Activated naive CD8-positive, alpha-beta T cell treated with anti-CD3 and anti-CD28 coated beads, Interleukin-2, amount 10 ng/mL, durations not matched to agents 7 days and 5 days (primary cell): ENCODE measurements around the gene OOSP4B. TPM values are rescaled to one million over a fixed set of nuclear protein-coding genes. Genes with fewer than 3 reads are reported as not detected.
"Not testable (repeated sequence)": the region's sequence is repeated elsewhere in the genome, so short reads cannot be mapped to it uniquely, and the experiment has no call there.

Experiments
- ATAC-seq: fragments of 150-1000 bp; cut with Tn5 transposase; one replicate; pipeline ENCODE4 v1.10.0; 2021; ENCODE audit warnings: low read depth, moderate library complexity
- POLR2A ChIA-PET: fragments of 350-600 bp; sonication (Branson Sonifier 250); formaldehyde crosslinking; loops from one replicate; lab custom pipeline; 2021; ENCODE audit warnings: antibody characterized with exemption; lab: Charles Lee
- DNase-seq: peaks from one replicate; pipeline ENCODE4 v3.0.0; 2021
- H3K27ac Mint-ChIP-seq: one replicate; pipeline ENCODE4 v1.8.0; 2022; ENCODE audit warnings: mild to moderate bottlenecking, mixed read lengths
- H3K27me3 Mint-ChIP-seq: one replicate; pipeline ENCODE4 v1.8.0; 2022; ENCODE audit warnings: mild to moderate bottlenecking, moderate library complexity, mixed read lengths
- H3K36me3 Mint-ChIP-seq: one replicate; pipeline ENCODE4 v1.8.0; 2021; ENCODE audit warnings: mild to moderate bottlenecking, mixed read lengths
- H3K4me1 Mint-ChIP-seq: one replicate; pipeline ENCODE4 v1.8.0; 2021; ENCODE audit warnings: mixed read lengths
- H3K4me3 Mint-ChIP-seq: one replicate; pipeline ENCODE4 v1.8.0; 2022; ENCODE audit warnings: mild to moderate bottlenecking, moderate library complexity, mixed read lengths
- H3K9me3 Mint-ChIP-seq: one replicate; pipeline ENCODE4 v1.8.0; 2021; ENCODE audit warnings: mixed read lengths
- total RNA-seq, 2 experiments: library from RNA; stranded (reverse); gene quantifications; one replicate each; pipeline ENCODE4 v1.2.3, GENCODE V29; 2021

OOSP4B gene
- total RNA-seq, result not detected

GRCh38 chr11:60016881-60017280 lies at the start of gene OOSP4B:
Gene OOSP4B, plus strand, starts transcription at chr11:60017181.
- Mint-ChIP-seq H3K27me3 (no peaks in the 10 kb centered on the region), H3K4me1 (no peaks in the 10 kb centered on the region), H3K4me3 (no peak within 1 kb of the TSS), H3K9me3 (peaks cover 1% of the 10 kb centered on the region), H3K27ac (no peak within 1 kb of the TSS), H3K36me3 (no peaks in the 10 kb centered on the region)
- DNase-seq (no peak), ATAC-seq (no peak)
- POLR2A ChIA-PET, result no interaction called here

GRCh38 chr11:59967677-59968394 lies 49.1 kb upstream of the OOSP4B start:
- Mint-ChIP-seq H3K27me3 (peaks cover 3% of the 10 kb centered on the region), H3K27ac (no peak overlapping the region), H3K9me3 (no peaks in the 10 kb centered on the region), H3K4me3 (no peak overlapping the region), H3K36me3 (no peaks in the 10 kb centered on the region), H3K4me1 (no peaks in the 10 kb centered on the region)
- POLR2A ChIA-PET, result no interaction called here
- no peak for ATAC-seq
- DNase-seq, result no peak

DNA sequence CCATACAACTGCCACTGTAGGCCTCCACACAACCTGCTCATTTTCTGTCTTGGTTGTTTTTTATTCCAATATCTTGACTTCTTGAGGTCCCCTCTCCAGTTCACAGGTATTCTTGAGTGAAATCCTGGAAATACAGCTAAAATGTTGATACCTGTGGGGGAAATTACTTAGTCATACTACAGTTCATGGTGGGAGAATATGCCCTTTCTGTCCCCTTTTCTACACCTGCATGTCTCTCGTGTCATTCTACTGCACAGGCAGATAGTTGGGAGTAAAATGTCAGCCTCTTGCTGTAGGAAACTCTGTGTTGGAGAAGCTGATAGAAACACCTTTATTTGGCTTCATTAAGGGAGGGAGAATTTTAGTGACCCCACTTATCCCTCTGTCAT lies 48.6 kb upstream of the OOSP4B start:
- POLR2A ChIA-PET, result no interaction called here
- no peak overlapping the region for H3K4me3 Mint-ChIP-seq

DNA sequence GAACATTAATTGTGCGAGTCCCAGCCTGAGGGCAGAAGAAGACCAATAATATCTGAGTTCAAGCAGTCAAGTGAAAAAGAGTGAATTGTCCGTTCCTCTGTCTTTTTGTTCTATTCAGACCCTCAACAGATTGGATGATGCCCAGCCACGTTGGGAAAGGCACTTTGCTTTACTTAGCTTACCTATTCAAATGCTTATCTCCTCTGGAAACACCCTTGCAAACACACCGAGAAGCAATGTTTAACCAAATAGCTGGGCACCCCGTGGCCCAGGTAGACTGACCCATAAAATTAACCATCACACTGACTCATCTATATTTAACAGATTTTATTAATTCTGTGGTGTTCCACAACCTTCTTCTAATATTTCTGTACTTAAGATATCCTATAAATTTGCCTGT lies 43.9 kb upstream of the OOSP4B start:
- Mint-ChIP-seq H3K36me3 (no peaks in the 10 kb centered on the region), H3K4me1 (no peaks in the 10 kb centered on the region), H3K4me3 (no peak overlapping the region), H3K27ac (no peak overlapping the region), H3K9me3 (no peaks in the 10 kb centered on the region), H3K27me3 (peaks cover 3% of the 10 kb centered on the region)
- POLR2A ChIA-PET, result no interaction called here
- ATAC-seq, result no peak
- no peak for DNase-seq

More for the DNA sequence above, 48.6 kb upstream of the OOSP4B start:
- Mint-ChIP-seq H3K9me3 (no peaks in the 10 kb centered on the region), H3K27me3 (peaks cover 3% of the 10 kb centered on the region), H3K4me1 (no peaks in the 10 kb centered on the region), H3K36me3 (no peaks in the 10 kb centered on the region), H3K27ac (no peak overlapping the region)
- DNase-seq (no peak), ATAC-seq (no peak)

DNA sequence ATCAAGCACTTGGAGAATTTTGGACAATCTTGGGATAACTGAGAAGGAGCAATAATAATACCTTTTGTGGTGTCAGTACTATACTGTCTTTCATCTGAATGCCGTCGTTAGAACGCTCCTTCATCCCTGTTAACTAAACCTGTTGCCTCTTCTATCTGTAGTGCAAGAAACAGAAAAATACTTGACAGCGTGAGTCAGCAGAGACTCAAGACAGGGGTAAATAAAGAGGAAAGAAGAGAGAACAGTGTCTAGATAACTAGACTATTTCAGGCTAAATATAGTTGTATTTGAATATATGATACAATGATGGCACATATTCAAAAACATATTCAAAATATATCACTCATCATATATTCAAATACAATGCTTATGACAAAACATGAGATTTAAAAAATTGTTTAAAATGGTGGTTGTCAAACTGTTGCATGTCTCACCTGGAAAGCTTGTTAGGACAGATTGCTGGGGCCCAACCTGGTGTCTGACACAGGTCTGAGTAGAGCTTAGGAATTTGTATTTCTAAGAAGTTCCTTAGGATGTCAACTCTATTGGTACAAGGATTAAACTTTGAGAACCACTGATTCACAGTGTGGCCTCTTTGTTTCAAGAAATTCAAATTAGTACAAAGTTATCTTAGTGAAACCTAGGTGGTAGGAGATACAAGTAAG lies 35.7 kb upstream of the OOSP4B start:
- peaks cover 5% of the 10 kb centered on the region for H3K27me3 Mint-ChIP-seq
- H3K4me1 Mint-ChIP-seq, result no peaks in the 10 kb centered on the region
- H3K27ac Mint-ChIP-seq, result no peak overlapping the region
- no peak overlapping the region for H3K4me3 Mint-ChIP-seq
- no peak for ATAC-seq
- no peaks in the 10 kb centered on the region for H3K9me3 Mint-ChIP-seq
- H3K36me3 Mint-ChIP-seq, result no peaks in the 10 kb centered on the region
- DNase-seq, result no peak
- POLR2A ChIA-PET, result no interaction called here

DNA sequence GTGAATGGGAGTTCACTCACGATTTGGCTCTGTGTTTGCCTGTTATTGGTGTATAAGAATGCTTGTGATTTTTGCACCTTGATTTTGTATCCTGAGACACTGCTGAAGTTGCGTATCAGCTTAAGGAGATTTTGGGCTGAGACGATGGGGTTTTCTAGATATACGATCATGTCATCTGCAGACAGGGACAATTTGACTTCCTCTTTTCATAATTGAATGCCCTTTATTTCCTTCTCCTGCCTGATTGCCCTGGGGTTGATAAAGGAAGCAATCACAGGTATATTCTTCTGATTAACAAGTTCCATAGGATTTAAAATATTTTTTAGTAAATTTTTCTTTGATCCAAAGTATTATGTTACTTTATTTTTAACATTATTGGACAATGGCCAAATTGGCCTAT lies 34.9 kb upstream of the OOSP4B start:
- H3K36me3 Mint-ChIP-seq, H3K4me3 Mint-ChIP-seq, ATAC-seq, H3K27me3 Mint-ChIP-seq, H3K27ac Mint-ChIP-seq, DNase-seq, POLR2A ChIA-PET, H3K9me3 Mint-ChIP-seq, H3K4me1 Mint-ChIP-seq: not testable (repeated sequence)

- POLR2A ChIA-PET, result no interaction called here
- H3K4me3 Mint-ChIP-seq, result no peak overlapping the region
- no peak overlapping the region for H3K27ac Mint-ChIP-seq
- H3K9me3 Mint-ChIP-seq, result no peaks in the 10 kb centered on the region
- no peak for DNase-seq
- ATAC-seq, result no peak
- no peaks in the 10 kb centered on the region for H3K4me1 Mint-ChIP-seq
- H3K36me3 Mint-ChIP-seq, result no peaks in the 10 kb centered on the region
- H3K27me3 Mint-ChIP-seq, result peaks cover 5% of the 10 kb centered on the region
These were observed 33.8 kb upstream of the OOSP4B start for GRCh38 chr11:59983212-59983611.

DNA sequence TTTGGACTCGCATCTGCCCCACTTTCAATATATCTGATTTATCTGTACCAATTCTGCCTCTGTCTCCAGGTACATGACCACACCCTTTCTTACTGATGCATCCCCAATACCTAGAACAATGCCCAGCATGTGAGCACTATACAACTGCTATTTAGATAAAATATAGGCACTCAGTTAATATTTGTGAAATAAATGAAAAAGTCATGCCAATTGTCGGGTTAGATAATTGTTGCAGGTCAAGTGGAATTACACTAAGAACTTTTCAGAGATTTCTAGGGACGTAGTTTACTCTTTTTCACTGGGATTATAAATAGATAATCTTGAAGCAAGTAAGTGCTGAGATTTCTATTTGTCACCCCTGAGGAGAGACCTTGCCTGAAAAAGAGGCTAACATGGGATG lies 32.6 kb upstream of the OOSP4B start:
- peaks cover 5% of the 10 kb centered on the region for H3K27me3 Mint-ChIP-seq
- H3K36me3 Mint-ChIP-seq, result no peaks in the 10 kb centered on the region
- no peak for DNase-seq
- no peak overlapping the region for H3K4me3 Mint-ChIP-seq
- no peak for ATAC-seq
- H3K9me3 Mint-ChIP-seq, result no peaks in the 10 kb centered on the region
- no peaks in the 10 kb centered on the region for H3K4me1 Mint-ChIP-seq
- no peak overlapping the region for H3K27ac Mint-ChIP-seq
- POLR2A ChIA-PET, result no interaction called here

- H3K9me3 Mint-ChIP-seq, result peaks cover 5% of the 10 kb centered on the region
- H3K27ac Mint-ChIP-seq, result no peak overlapping the region
- POLR2A ChIA-PET, result no interaction called here
- H3K4me1 Mint-ChIP-seq, result no peaks in the 10 kb centered on the region
- no peaks in the 10 kb centered on the region for H3K36me3 Mint-ChIP-seq
- ATAC-seq (no peak), DNase-seq (no peak)
- no peak overlapping the region for H3K4me3 Mint-ChIP-seq
- no peaks in the 10 kb centered on the region for H3K27me3 Mint-ChIP-seq
These were observed 26.6 kb upstream of the OOSP4B start for GRCh38 chr11:59990421-59990820.

DNA sequence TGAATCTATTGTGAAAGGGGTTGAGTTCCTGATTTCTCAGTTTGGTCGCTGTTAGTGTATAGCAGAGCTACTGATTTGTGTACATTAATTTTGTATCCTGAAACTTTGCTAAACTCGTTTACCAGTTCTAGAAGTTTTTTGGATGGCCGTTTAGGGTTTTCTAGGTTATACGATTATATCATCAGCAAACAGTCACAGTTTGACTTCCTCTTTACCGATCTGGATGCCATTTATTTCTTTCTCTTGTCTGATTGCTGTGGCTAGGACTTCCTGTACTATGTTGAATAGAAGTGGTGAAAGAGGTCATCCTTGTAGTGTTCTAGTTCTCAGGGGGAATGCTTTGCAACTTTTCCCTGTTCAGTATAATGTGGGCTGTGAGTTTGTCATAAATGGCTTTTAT lies 24.6 kb upstream of the OOSP4B start:
- no peak for ATAC-seq

GRCh38 chr11:59997800-59998199 lies 19.2 kb upstream of the OOSP4B start:
- H3K27ac Mint-ChIP-seq, result no peak overlapping the region
- no peak overlapping the region for H3K4me3 Mint-ChIP-seq
- DNase-seq (no peak), ATAC-seq (no peak)
- H3K27me3 Mint-ChIP-seq, result peaks cover 7% of the 10 kb centered on the region
- H3K36me3 Mint-ChIP-seq, result no peaks in the 10 kb centered on the region
- POLR2A ChIA-PET, result no interaction called here
- no peaks in the 10 kb centered on the region for H3K9me3 Mint-ChIP-seq
- H3K4me1 Mint-ChIP-seq, result no peaks in the 10 kb centered on the region

More for the DNA sequence above, 24.6 kb upstream of the OOSP4B start:
- H3K27ac Mint-ChIP-seq, result no peak overlapping the region
- H3K36me3 Mint-ChIP-seq, result no peaks in the 10 kb centered on the region
- DNase-seq, result no peak
- H3K4me3 Mint-ChIP-seq, result no peak overlapping the region
- peaks cover 5% of the 10 kb centered on the region for H3K9me3 Mint-ChIP-seq
- POLR2A ChIA-PET, result no interaction called here
- H3K4me1 Mint-ChIP-seq, result no peaks in the 10 kb centered on the region
- H3K27me3 Mint-ChIP-seq, result peaks cover 3% of the 10 kb centered on the region

DNA sequence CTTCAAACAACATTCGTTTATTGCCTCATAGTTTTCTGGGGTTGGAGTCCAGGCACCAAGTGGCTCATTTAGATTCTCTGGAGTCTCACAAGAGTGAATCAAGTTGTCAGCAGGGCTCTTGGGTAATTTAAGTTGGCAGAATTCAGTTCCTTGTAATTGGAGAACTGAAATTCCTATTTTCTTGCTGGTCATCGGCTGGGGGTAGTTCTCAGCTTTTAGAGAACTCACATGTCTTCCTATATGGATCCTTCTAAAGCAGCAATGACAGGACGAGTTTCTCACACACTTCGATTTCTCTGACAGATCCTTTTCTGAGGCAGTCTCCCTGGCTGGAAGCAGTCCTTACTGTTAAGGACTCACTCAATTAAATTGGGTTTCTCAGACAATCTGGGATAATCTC lies 17.3 kb upstream of the OOSP4B start:
- no peaks in the 10 kb centered on the region for H3K36me3 Mint-ChIP-seq

GRCh38 chr11:60003729-60004128 lies 13.3 kb upstream of the OOSP4B start:
- H3K9me3 Mint-ChIP-seq, result no peaks in the 10 kb centered on the region
- no peaks in the 10 kb centered on the region for H3K4me1 Mint-ChIP-seq
- H3K27me3 Mint-ChIP-seq, result peaks cover 18% of the 10 kb centered on the region
- H3K36me3 Mint-ChIP-seq, result no peaks in the 10 kb centered on the region
- H3K27ac Mint-ChIP-seq, result no peak overlapping the region
- H3K4me3 Mint-ChIP-seq, result no peak overlapping the region
- ATAC-seq, result no peak
- DNase-seq, result no peak
- POLR2A ChIA-PET, result no interaction called here

More for the DNA sequence above, 17.3 kb upstream of the OOSP4B start:
- no peak for ATAC-seq
- Mint-ChIP-seq H3K27me3 (peaks cover 13% of the 10 kb centered on the region), H3K27ac (no peak overlapping the region), H3K9me3 (no peaks in the 10 kb centered on the region), H3K4me3 (no peak overlapping the region), H3K4me1 (no peaks in the 10 kb centered on the region)
- POLR2A ChIA-PET, result no interaction called here
- no peak for DNase-seq

DNA sequence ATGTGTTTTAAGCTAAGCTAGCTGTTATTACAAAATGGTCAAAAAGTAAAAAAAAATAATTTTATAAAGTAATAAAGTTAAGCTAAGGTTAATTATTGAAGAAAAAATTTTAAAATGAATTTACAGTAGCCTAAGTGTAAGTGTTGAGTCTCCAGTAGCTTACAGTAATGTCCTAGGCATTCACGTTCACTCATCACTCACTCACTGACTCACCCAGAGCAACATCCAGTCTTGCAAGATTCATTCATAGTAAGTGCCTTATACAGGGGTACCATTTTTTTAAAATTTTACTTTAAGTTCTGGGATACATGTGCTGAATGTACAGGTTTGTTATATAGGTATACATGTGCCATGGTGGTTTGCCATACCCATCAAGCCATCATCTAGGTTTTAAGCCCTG lies 11.6 kb upstream of the OOSP4B start:
- Mint-ChIP-seq H3K27ac (no peak overlapping the region), H3K4me3 (no peak overlapping the region), H3K36me3 (no peaks in the 10 kb centered on the region), H3K9me3 (no peaks in the 10 kb centered on the region), H3K27me3 (peaks cover 18% of the 10 kb centered on the region), H3K4me1 (no peaks in the 10 kb centered on the region)
- POLR2A ChIA-PET, result no interaction called here
- ATAC-seq (no peak), DNase-seq (no peak)
